HepG2 (cell line): ENCODE measurements around the gene WNK4. TPM values are rescaled to one million over a fixed set of nuclear protein-coding genes. Genes with fewer than 3 reads are reported as not detected.

Experiments used
- ATF7 ChIP-seq, 2 experiments: fragments of 450-650 bp in 1 of 2; sonication (generic) in 1 of 2; formaldehyde crosslinking in 1 of 2; IDR thresholded peaks; 2 replicates each; pipeline versions ENCODE4 v1.4.0 to v1.6.1; 2016 to 2020; ENCODE audit warnings: antibody characterized with exemption in 1 of 2, mild to moderate bottlenecking in 1 of 2, missing genetic modification reagents in 1 of 2
- DNMT1 ChIP-seq: sonication (generic); formaldehyde crosslinking; IDR thresholded peaks from 2 replicates; pipeline ENCODE4 v1.5.1; 2020; ENCODE audit warnings: mild to moderate bottlenecking, missing genetic modification reagents
- DPF2 ChIP-seq: sonication (generic); formaldehyde crosslinking; IDR thresholded peaks from 2 replicates; pipeline ENCODE4 v1.4.0; 2020; ENCODE audit warnings: mild to moderate bottlenecking, low read depth, missing genetic modification reagents, borderline replicate concordance
- EHMT2 ChIP-seq: fragments of 200-600 bp; sonication (generic); IDR thresholded peaks from 2 replicates; pipeline ENCODE4 v1.7.0; 2017; ENCODE audit warnings: antibody characterized with exemption, low read depth, low read length, borderline replicate concordance
- FOXO1 ChIP-seq: sonication (generic); formaldehyde crosslinking; IDR thresholded peaks from 2 replicates; pipeline ENCODE4 v1.4.0; 2020; ENCODE audit warnings: missing genetic modification reagents
- MLLT10 ChIP-seq: sonication (generic); formaldehyde crosslinking; IDR thresholded peaks from 2 replicates; pipeline ENCODE4 v1.4.0; 2020; ENCODE audit warnings: missing genetic modification reagents
- PCBP2 ChIP-seq: fragments of 200-400 bp; formaldehyde crosslinking; optimal IDR thresholded peaks from 2 replicates; pipeline ENCODE3; 2018; ENCODE audit warnings: low read length, low read depth; ENCODE audit not compliant: poor library complexity, severe bottlenecking
- TOPORS ChIP-seq: sonication (generic); formaldehyde crosslinking; IDR thresholded peaks from 2 replicates; pipeline ENCODE4 v1.8.0; 2023; ENCODE audit warnings: mild to moderate bottlenecking, missing genetic modification reagents
- ZKSCAN5 ChIP-seq: sonication (generic); formaldehyde crosslinking; IDR thresholded peaks from 2 replicates; pipeline ENCODE4 v1.5.1; 2020; ENCODE audit warnings: mild to moderate bottlenecking, missing genetic modification reagents
- ZNF121 ChIP-seq: sonication (generic); formaldehyde crosslinking; IDR thresholded peaks from 2 replicates; pipeline ENCODE4 v1.5.0; 2020; ENCODE audit warnings: mild to moderate bottlenecking, missing genetic modification reagents
- ZNF326 ChIP-seq: sonication (generic); formaldehyde crosslinking; IDR thresholded peaks from 2 replicates; pipeline ENCODE4 v1.4.0; 2020; ENCODE audit warnings: missing genetic modification reagents, borderline replicate concordance
- ZNF567 ChIP-seq: sonication (generic); formaldehyde crosslinking; IDR thresholded peaks from 2 replicates; pipeline ENCODE4 v1.8.1; 2023; ENCODE audit warnings: mild to moderate bottlenecking, missing genetic modification reagents, borderline replicate concordance
- ZNF616 ChIP-seq: sonication (generic); formaldehyde crosslinking; IDR thresholded peaks from 2 replicates; pipeline ENCODE4 v1.5.0; 2020; ENCODE audit warnings: low read depth, mild to moderate bottlenecking, missing genetic modification reagents
- polyA plus RNA-seq, 8 experiments: library from polyadenylated mRNA; depleted of rRNA in 3 of 8; stranded (reverse) in 7 of 8; unstranded in 1 of 8; fragments of >200 nt; fragmentation: Illumina TruSeq in 4 of 8; extraction: Trizol in 4 of 8; gene quantifications; 2 replicates each; pipeline versions ENCODE4 v1.2.1 to v1.2.3, GENCODE V29; 2011 to 2016; ENCODE audit warnings: low read depth in 4 of 8, missing spikeins in 1 of 8, mixed read lengths in 1 of 8; ENCODE audit not compliant: insufficient read depth in 1 of 8
- total RNA-seq, 5 experiments: library from RNA; depleted of rRNA; stranded (reverse); fragments of >200 nt; fragmentation: Illumina TruSeq; extraction: Trizol; gene quantifications; 2 replicates each; pipeline ENCODE4 v1.2.3, GENCODE V29; 2016; ENCODE audit warnings: low read depth in 1 of 5
- TF ChIP-seq, protein P1 (sequence below): sonication (generic); formaldehyde crosslinking; IDR thresholded peaks from 2 replicates; pipeline ENCODE4 v1.5.1; 2020; ENCODE audit warnings: mild to moderate bottlenecking, missing genetic modification reagents, moderate library complexity
- TF ChIP-seq, protein P2 (sequence below): sonication (generic); formaldehyde crosslinking; IDR thresholded peaks from 2 replicates; pipeline ENCODE4 v1.4.0; 2020; ENCODE audit warnings: missing genetic modification reagents, borderline replicate concordance
- TF ChIP-seq, protein P3 (sequence below): IDR thresholded peaks from 2 replicates; pipeline ENCODE4 v1.6.1; 2016; ENCODE audit warnings: low read depth, control low read depth
- TF ChIP-seq, protein P4 (sequence below): sonication (generic); formaldehyde crosslinking; IDR thresholded peaks from 2 replicates; pipeline ENCODE4 v1.8.1; 2023; ENCODE audit warnings: missing genetic modification reagents, inconsistent platforms, borderline replicate concordance
- TF ChIP-seq, protein P5 (sequence below): sonication (generic); formaldehyde crosslinking; IDR thresholded peaks from 2 replicates; pipeline ENCODE4 v1.4.0; 2020; ENCODE audit warnings: missing genetic modification reagents

The WNK4 gene
- total and polyA plus RNA-seq, 2 of the 13 experiments (the other 11 are each of a cell fraction or from before 2014, with no cell fraction given), result 2.7 to 13.7 TPM

DNA sequence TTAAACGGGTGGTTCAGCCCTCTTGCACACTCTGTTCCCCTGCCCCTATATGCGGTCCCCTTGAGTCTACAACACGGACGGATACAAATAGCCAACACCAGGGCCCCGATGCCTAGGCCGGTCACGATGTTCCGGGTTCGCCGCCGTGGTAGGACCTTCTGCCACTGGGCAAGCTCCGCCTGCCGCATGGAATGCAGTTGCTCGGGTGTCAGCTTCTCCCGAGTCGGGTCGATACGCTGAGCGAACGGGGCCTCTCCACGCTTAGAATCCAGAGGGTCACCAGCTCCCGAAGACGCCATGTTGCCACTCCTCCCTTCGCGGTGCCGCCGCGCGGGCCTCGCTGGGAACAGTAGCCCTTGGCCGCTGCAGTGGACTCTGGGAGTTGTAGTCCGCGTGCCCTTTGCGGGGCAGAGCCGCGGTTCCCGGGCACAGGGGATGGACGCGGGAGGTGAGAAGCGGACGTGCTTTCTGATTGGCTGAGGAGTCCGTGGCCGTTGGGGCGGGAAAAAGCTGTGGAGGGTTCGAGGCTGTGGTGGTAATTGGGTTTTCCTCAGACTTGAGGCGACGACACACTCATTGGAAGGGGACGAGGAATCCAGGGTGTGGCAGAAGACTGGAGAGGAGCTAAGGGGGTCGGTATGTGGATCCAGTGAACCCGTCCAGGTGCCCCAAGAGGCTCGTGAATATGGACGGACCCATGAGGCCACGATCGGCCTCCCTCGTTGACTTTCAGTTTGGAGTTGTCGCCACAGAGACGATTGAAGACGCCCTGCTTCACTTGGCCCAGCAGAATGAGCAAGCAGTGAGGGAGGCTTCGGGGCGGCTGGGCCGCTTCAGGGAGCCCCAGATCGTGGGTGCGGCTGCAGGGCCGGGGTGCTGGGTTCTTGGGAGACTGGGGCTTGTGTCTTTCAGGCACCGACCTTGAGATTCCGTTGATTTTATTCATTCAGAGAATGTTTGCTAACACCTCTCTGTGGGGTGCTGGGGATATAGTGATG is 18.3 kb downstream of the WNK4 start, which contains the start of the genes CNTD1 and COA3 (continued):
- TF ChIP-seq ZNF567 (CRISPR knock-in tag) (peak; percentile 99), FOXO1 (CRISPR knock-in tag) (peak; percentile 79), ATF7 (IDR thresholded peaks at IDR 0.05) (no peak), ATF7 (CRISPR knock-in tag; IDR thresholded peaks at IDR 0.05) (peak; percentile 41; the same call in 1 of the 2 replicates), ZNF326 (CRISPR knock-in tag) (0 out of 2 replicates have a peak, but pooled peaks have one; percentile 14), EHMT2 (no peak), ZNF616 (CRISPR knock-in tag) (0 out of 2 replicates have a peak, but pooled peaks have one; percentile 29), TOPORS (CRISPR knock-in tag) (peak; percentile 91; the same call in 1 of the 2 replicates), ZKSCAN5 (CRISPR knock-in tag) (peak; percentile 80), ZNF121 (CRISPR knock-in tag) (peak; percentile 81), PCBP2 (no peak), MLLT10 (CRISPR knock-in tag) (no peak), DPF2 (CRISPR knock-in tag) (no peak), DNMT1 (CRISPR knock-in tag) (no peak)
- TF ChIP-seq, protein P1, sequence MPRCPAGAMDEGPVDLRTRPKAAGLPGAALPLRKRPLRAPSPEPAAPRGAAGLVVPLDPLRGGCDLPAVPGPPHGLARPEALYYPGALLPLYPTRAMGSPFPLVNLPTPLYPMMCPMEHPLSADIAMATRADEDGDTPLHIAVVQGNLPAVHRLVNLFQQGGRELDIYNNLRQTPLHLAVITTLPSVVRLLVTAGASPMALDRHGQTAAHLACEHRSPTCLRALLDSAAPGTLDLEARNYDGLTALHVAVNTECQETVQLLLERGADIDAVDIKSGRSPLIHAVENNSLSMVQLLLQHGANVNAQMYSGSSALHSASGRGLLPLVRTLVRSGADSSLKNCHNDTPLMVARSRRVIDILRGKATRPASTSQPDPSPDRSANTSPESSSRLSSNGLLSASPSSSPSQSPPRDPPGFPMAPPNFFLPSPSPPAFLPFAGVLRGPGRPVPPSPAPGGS (CRISPR knock-in tag), result peak; percentile 87
- TF ChIP-seq, protein P2, sequence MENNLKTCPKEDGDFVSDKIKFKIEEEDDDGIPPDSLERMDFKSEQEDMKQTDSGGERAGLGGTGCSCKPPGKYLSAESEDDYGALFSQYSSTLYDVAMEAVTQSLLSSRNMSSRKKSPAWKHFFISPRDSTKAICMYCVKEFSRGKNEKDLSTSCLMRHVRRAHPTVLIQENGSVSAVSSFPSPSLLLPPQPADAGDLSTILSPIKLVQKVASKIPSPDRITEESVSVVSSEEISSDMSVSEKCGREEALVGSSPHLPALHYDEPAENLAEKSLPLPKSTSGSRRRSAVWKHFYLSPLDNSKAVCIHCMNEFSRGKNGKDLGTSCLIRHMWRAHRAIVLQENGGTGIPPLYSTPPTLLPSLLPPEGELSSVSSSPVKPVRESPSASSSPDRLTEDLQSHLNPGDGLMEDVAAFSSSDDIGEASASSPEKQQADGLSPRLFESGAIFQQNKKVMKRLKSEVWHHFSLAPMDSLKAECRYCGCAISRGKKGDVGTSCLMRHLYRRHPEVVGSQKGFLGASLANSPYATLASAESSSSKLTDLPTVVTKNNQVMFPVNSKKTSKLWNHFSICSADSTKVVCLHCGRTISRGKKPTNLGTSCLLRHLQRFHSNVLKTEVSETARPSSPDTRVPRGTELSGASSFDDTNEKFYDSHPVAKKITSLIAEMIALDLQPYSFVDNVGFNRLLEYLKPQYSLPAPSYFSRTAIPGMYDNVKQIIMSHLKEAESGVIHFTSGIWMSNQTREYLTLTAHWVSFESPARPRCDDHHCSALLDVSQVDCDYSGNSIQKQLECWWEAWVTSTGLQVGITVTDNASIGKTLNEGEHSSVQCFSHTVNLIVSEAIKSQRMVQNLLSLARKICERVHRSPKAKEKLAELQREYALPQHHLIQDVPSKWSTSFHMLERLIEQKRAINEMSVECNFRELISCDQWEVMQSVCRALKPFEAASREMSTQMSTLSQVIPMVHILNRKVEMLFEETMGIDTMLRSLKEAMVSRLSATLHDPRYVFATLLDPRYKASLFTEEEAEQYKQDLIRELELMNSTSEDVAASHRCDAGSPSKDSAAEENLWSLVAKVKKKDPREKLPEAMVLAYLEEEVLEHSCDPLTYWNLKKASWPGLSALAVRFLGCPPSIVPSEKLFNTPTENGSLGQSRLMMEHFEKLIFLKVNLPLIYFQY, result peak; percentile 64; the same call in 1 of the 2 replicates
- TF ChIP-seq, protein P3, sequence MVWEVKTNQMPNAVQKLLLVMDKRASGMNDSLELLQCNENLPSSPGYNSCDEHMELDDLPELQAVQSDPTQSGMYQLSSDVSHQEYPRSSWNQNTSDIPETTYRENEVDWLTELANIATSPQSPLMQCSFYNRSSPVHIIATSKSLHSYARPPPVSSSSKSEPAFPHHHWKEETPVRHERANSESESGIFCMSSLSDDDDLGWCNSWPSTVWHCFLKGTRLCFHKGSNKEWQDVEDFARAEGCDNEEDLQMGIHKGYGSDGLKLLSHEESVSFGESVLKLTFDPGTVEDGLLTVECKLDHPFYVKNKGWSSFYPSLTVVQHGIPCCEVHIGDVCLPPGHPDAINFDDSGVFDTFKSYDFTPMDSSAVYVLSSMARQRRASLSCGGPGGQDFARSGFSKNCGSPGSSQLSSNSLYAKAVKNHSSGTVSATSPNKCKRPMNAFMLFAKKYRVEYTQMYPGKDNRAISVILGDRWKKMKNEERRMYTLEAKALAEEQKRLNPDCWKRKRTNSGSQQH, result peak; percentile 85
- TF ChIP-seq, protein P4, sequence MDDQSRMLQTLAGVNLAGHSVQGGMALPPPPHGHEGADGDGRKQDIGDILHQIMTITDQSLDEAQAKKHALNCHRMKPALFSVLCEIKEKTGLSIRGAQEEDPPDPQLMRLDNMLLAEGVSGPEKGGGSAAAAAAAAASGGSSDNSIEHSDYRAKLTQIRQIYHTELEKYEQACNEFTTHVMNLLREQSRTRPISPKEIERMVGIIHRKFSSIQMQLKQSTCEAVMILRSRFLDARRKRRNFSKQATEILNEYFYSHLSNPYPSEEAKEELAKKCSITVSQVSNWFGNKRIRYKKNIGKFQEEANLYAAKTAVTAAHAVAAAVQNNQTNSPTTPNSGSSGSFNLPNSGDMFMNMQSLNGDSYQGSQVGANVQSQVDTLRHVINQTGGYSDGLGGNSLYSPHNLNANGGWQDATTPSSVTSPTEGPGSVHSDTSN (CRISPR knock-in tag), result no peak
- TF ChIP-seq, protein P5, sequence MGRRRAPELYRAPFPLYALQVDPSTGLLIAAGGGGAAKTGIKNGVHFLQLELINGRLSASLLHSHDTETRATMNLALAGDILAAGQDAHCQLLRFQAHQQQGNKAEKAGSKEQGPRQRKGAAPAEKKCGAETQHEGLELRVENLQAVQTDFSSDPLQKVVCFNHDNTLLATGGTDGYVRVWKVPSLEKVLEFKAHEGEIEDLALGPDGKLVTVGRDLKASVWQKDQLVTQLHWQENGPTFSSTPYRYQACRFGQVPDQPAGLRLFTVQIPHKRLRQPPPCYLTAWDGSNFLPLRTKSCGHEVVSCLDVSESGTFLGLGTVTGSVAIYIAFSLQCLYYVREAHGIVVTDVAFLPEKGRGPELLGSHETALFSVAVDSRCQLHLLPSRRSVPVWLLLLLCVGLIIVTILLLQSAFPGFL (CRISPR knock-in tag), result no peak
